ENCODE data around the gene TMEM95. TPM values are rescaled to one million over a fixed set of nuclear protein-coding genes. Genes with fewer than 3 reads are reported as not detected.

TMEM95 gene
- total RNA-seq, 1 donor from 2014 or later: not detected

DNA sequence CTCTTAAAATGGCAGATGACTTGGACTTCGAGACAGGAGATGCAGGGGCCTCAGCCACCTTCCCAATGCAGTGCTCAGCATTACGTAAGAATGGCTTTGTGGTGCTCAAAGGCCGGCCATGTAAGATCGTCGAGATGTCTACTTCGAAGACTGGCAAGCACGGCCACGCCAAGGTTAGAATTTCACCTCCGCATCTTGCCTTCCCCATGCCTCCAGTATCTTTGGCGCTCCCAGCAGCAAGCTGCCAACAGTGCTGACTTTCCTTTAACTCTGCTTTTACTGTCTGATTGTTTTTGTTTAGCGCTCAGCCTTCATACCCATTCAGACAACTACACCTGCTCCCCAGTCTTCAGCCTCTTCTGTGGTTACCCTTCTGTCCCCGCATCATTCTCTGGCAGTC is 45.3 kb upstream of the TMEM95 start:
- Mint-ChIP-seq H3K36me3 (peaks cover 29% of the 10 kb centered on the region), H3K27ac (peak overlapping the region; percentile 99), H3K4me3 (peak overlapping the region; percentile 98), H3K4me1 (ENCODE audit: unreplicated experiment) (peaks cover 43% of the 10 kb centered on the region), H3K27me3 (no peaks in the 10 kb centered on the region), H3K9me3 (no peaks in the 10 kb centered on the region)
- TF ChIP-seq CTCF (conservative IDR thresholded peaks at IDR 0.05): no peak
- no peak for DNase-seq (ENCODE audit: extremely low spot score, unreplicated experiment)

DNA sequence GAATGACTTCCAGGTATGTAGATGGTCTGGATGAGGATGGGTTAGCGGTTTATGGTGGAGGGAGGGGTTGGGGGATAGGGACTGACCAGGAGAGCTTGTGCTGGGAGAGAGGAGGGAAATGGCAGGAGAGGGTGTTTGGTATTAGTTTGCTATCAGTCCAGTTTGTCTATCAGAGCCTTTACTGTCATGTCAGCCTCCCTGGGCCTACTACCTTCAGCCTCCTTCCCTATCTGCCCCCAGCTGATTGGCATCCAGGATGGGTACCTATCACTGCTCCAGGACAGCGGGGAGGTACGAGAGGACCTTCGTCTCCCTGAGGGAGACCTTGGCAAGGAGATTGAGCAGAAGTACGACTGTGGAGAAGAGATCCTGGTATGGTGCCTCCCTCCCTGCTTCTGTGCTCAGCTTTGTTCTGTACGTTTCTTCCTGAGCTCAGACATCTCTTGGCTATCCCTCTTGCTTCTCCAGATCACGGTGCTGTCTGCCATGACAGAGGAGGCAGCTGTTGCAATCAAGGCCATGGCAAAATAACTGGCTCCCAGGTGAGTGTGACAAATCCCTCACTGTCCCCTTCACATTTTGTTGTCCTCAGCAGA is 43.7 kb upstream of the TMEM95 start:
- H3K9me3 Mint-ChIP-seq: no peaks in the 10 kb centered on the region
- no peak for DNase-seq (ENCODE audit: extremely low spot score, unreplicated experiment)
- H3K4me3 Mint-ChIP-seq: peak overlapping the region; percentile 98
- H3K4me1 Mint-ChIP-seq (ENCODE audit: unreplicated experiment): peaks cover 43% of the 10 kb centered on the region
- TF ChIP-seq CTCF (conservative IDR thresholded peaks at IDR 0.05): no peak
- H3K36me3 Mint-ChIP-seq: peaks cover 30% of the 10 kb centered on the region
- H3K27ac Mint-ChIP-seq: no peak overlapping the region
- H3K27me3 Mint-ChIP-seq: no peaks in the 10 kb centered on the region

- peak overlapping the region; percentile 82 for H3K27ac Mint-ChIP-seq
- H3K4me3 Mint-ChIP-seq: peak overlapping the region; percentile 87
- TF ChIP-seq CTCF (conservative IDR thresholded peaks at IDR 0.05): no peak
Measured at GRCh38 chr17:7312432-7313087, 42.4 kb upstream of the TMEM95 start.

GRCh38 chr17:7313088-7313889 is 41.7 kb upstream of the TMEM95 start:
- Mint-ChIP-seq H3K4me3 (peak overlapping the region; percentile 87), H3K9me3 (no peaks in the 10 kb centered on the region), H3K27me3 (no peaks in the 10 kb centered on the region), H3K27ac (peak overlapping the region; percentile 82), H3K36me3 (peaks cover 33% of the 10 kb centered on the region), H3K4me1 (ENCODE audit: unreplicated experiment) (peaks cover 43% of the 10 kb centered on the region)
- no peak for DNase-seq (ENCODE audit: extremely low spot score, unreplicated experiment)
- peak; percentile 60 for TF ChIP-seq CTCF (conservative IDR thresholded peaks at IDR 0.05)

More at GRCh38 chr17:7312432-7313087, 42.4 kb upstream of the TMEM95 start:
- peaks cover 33% of the 10 kb centered on the region for H3K36me3 Mint-ChIP-seq
- H3K4me1 Mint-ChIP-seq (ENCODE audit: unreplicated experiment): peaks cover 43% of the 10 kb centered on the region
- H3K9me3 Mint-ChIP-seq: no peaks in the 10 kb centered on the region
- DNase-seq (ENCODE audit: extremely low spot score, unreplicated experiment): no peak
- H3K27me3 Mint-ChIP-seq: no peaks in the 10 kb centered on the region

- DNase-seq (ENCODE audit: extremely low spot score, unreplicated experiment): no peak
- Mint-ChIP-seq H3K27ac (peak overlapping the region; percentile 82), H3K4me1 (ENCODE audit: unreplicated experiment) (peaks cover 37% of the 10 kb centered on the region), H3K9me3 (no peaks in the 10 kb centered on the region), H3K36me3 (peaks cover 27% of the 10 kb centered on the region), H3K27me3 (no peaks in the 10 kb centered on the region), H3K4me3 (peak overlapping the region; percentile 87)
- TF ChIP-seq CTCF (conservative IDR thresholded peaks at IDR 0.05): no peak
Measured at GRCh38 chr17:7313890-7314718, 40.9 kb upstream of the TMEM95 start.
